Stimulated activated CD4-positive, alpha-beta T cell treated with anti-CD3 and anti-CD28 coated beads, Interleukin-12 subunit alpha, Interleukin-12 subunit beta, amount 100 ng/mL, for 24 hours (primary cell): Measurements from ENCODE around the gene CNNM1.

Source experiments
- DNase-seq, 2 experiments: peaks; one replicate each; pipeline ENCODE4 v3.0.0-alpha.2; 2020; ENCODE audit warnings: low read depth in 2 of 2

CNNM1 gene

GRCh38 chr10:99372546-99373271 lies 43.6 kb downstream of the CNNM1 start:
- no peak for DNase-seq

GRCh38 chr10:99374526-99374925 lies 45.4 kb downstream of the CNNM1 start:
- DNase-seq = no peak

GRCh38 chr10:99374972-99375371 lies 45.8 kb downstream of the CNNM1 start:
- DNase-seq = no peak

- DNase-seq = no peak
Measured at GRCh38 chr10:99375426-99375825, 46.3 kb downstream of the CNNM1 start.

GRCh38 chr10:99382176-99382575 lies 53.0 kb downstream of the CNNM1 start:
- DNase-seq = no peak

GRCh38 chr10:99387071-99387470 lies 57.9 kb downstream of the CNNM1 start:
- no peak for DNase-seq

- DNase-seq = no peak
Measured at GRCh38 chr10:99387541-99387940, 58.4 kb downstream of the CNNM1 start.

GRCh38 chr10:99389729-99390480 lies 60.7 kb downstream of the CNNM1 start:
- DNase-seq = no peak

- DNase-seq = no peak
Measured at GRCh38 chr10:99391346-99391745, 62.2 kb downstream of the CNNM1 start.

GRCh38 chr10:99393036-99393435 lies 63.9 kb downstream of the CNNM1 start:
- DNase-seq = no peak

GRCh38 chr10:99393683-99394082 lies 64.5 kb downstream of the CNNM1 start:
- DNase-seq = no peak

- DNase-seq = no peak
Measured at GRCh38 chr10:99394256-99394655, 65.1 kb downstream of the CNNM1 start.

- DNase-seq = no peak
Measured at GRCh38 chr10:99394761-99395386, 65.7 kb downstream of the CNNM1 start.

- DNase-seq = no peak
Measured at GRCh38 chr10:99395750-99396445, 66.7 kb downstream of the CNNM1 start.

GRCh38 chr10:99396471-99396870 lies 67.3 kb downstream of the CNNM1 start:
- no peak for DNase-seq

- no peak for DNase-seq
Measured at GRCh38 chr10:99399664-99400063, 70.5 kb downstream of the CNNM1 start.

GRCh38 chr10:99403674-99404073 lies 74.5 kb downstream of the CNNM1 start:
- no peak for DNase-seq

- DNase-seq = no peak
Measured at GRCh38 chr10:99406149-99406548, 77.0 kb downstream of the CNNM1 start.

GRCh38 chr10:99410146-99410545 lies 81.0 kb downstream of the CNNM1 start:
- no peak for DNase-seq

GRCh38 chr10:99410876-99411275 lies 81.7 kb downstream of the CNNM1 start:
- no peak for DNase-seq

GRCh38 chr10:99411546-99411945 lies 82.4 kb downstream of the CNNM1 start:
- DNase-seq = no peak

GRCh38 chr10:99412099-99412498 lies 82.9 kb downstream of the CNNM1 start:
- no peak for DNase-seq
